CD4-positive, alpha-beta T cell (primary cell): ENCODE measurements around the gene AGTPBP1. TPM values are rescaled to one million over a fixed set of nuclear protein-coding genes. Genes with fewer than 3 reads are reported as not detected.

Source experiments
- ATAC-seq: fragments of 200-7000 bp; cut with Tn5 transposase; one replicate; pipeline ENCODE4 v1.10.0; 2022; ENCODE audit warnings: mild to moderate bottlenecking; ENCODE audit not compliant: poor library complexity
- CTCF ChIA-PET: fragments of 350-600 bp; sonication (Branson Sonifier 250); formaldehyde crosslinking; loops from one replicate; lab custom pipeline; 2021; ENCODE audit warnings: antibody characterized with exemption, inconsistent platforms; lab: Charles Lee
- POLR2A ChIA-PET: fragments of 350-600 bp; sonication (Branson Sonifier 250); formaldehyde crosslinking; loops from one replicate; lab custom pipeline; 2021; ENCODE audit warnings: antibody characterized with exemption, inconsistent platforms; lab: Charles Lee
- DNase-seq, 14 experiments: peaks; one replicate each; pipeline ENCODE4 v3.0.0-alpha.2; 2013 to 2020; ENCODE audit warnings: mixed read lengths in 2 of 14
- H3K27ac ChIP-seq, 2 donors: one replicate each; pipeline versions ENCODE4 v1.5.1 to v1.7.0; 2013; ENCODE audit warnings: low read length in 2 of 2, low read depth in 1 of 2, mild to moderate bottlenecking in 1 of 2
- H3K27me3 ChIP-seq, 2 experiments: 1 replicate in 1 of 2; 2 replicates in 1 of 2; pipeline versions ENCODE4 v1.6.1 to v1.7.0; 2013; ENCODE audit warnings: low read length in 2 of 2, control low read depth in 1 of 2, mild to moderate bottlenecking in 1 of 2, moderate library complexity in 1 of 2; ENCODE audit not compliant: insufficient read depth in 2 of 2, control insufficient read depth in 1 of 2
- H3K36me3 ChIP-seq: one replicate; pipeline ENCODE4 v1.6.1; 2013; ENCODE audit warnings: low read length, control low read depth; ENCODE audit not compliant: insufficient read depth
- H3K4me1 ChIP-seq: one replicate; pipeline ENCODE4 v1.6.1; 2013; ENCODE audit warnings: low read length, control low read depth; ENCODE audit not compliant: insufficient read depth
- H3K4me3 ChIP-seq: one replicate; pipeline ENCODE4 v1.5.1; 2013; ENCODE audit warnings: mild to moderate bottlenecking, low read length, moderate library complexity
- H3K9me3 ChIP-seq, 2 experiments: 1 replicate in 1 of 2; 2 replicates in 1 of 2; pipeline versions ENCODE4 v1.6.1 to v1.7.0; 2013; ENCODE audit warnings: low read length in 2 of 2, mild to moderate bottlenecking in 2 of 2, control low read depth in 1 of 2, moderate library complexity in 1 of 2; ENCODE audit not compliant: control insufficient read depth in 1 of 2, insufficient read depth in 1 of 2
- H3K27ac Mint-ChIP-seq: one replicate; pipeline ENCODE4 v1.8.0; 2020; ENCODE audit warnings: mixed read lengths
- H3K27me3 Mint-ChIP-seq: one replicate; pipeline ENCODE4 v1.8.0; 2021; ENCODE audit warnings: mixed read lengths
- H3K36me3 Mint-ChIP-seq: one replicate; pipeline ENCODE4 v1.8.0; 2021; ENCODE audit warnings: low read depth, mixed read lengths
- H3K4me1 Mint-ChIP-seq: one replicate; pipeline ENCODE4 v1.8.0; 2021; ENCODE audit warnings: low read depth, mixed read lengths
- H3K4me3 Mint-ChIP-seq: one replicate; pipeline ENCODE4 v1.8.0; 2020; ENCODE audit warnings: mild to moderate bottlenecking, mixed read lengths
- H3K9me3 Mint-ChIP-seq: one replicate; pipeline ENCODE4 v1.8.0; 2020; ENCODE audit warnings: mixed read lengths
- CTCF ChIP-seq: fragments of 200-600 bp; IDR thresholded peaks from one replicate; pipeline ENCODE4 v1.8.0; 2022; ENCODE audit warnings: antibody characterized with exemption, mild to moderate bottlenecking
- intact Hi-C, 2 experiments: fragments of 100-400 bp; cut with DNase I in 1 of 2; cut with micrococcal nuclease in 1 of 2; formaldehyde crosslinking; loops; one replicate each; pipeline versions ENCODE4 v1.15.1 to v1.9.0; 2023 to 2025; cut with DNase I, micrococcal nuclease
- total RNA-seq, 174 experiments: library from RNA in 2 of 174; stranded (reverse) in 2 of 174; gene quantifications; one replicate each; pipeline ENCODE4 v1.2.3 and lab custom pipeline; 2021 to 2026

Gene AGTPBP1
- total RNA-seq, 2 experiments from 2014 or later: 52.0 to 55.2 TPM

GRCh38 chr9:85599540-85600105 lies 142.1 kb downstream of the AGTPBP1 start:
- peaks cover 14% of the 10 kb centered on the region for H3K36me3 ChIP-seq
- peaks cover 61% of the 10 kb centered on the region for H3K36me3 Mint-ChIP-seq

GRCh38 chr9:85594316-85594715 lies 147.4 kb downstream of the AGTPBP1 start:
- H3K9me3 ChIP-seq: no peaks in the 10 kb centered on the region
- H3K36me3 ChIP-seq: peaks cover 13% of the 10 kb centered on the region
- H3K27me3 ChIP-seq: no peaks in the 10 kb centered on the region
- intact Hi-C loops: no loop called here
- H3K9me3 Mint-ChIP-seq: no peaks in the 10 kb centered on the region
- no peak overlapping the region for H3K27ac ChIP-seq
- CTCF ChIA-PET: no interaction called here
- ATAC-seq: no peak
- H3K27me3 Mint-ChIP-seq: no peaks in the 10 kb centered on the region
- no peaks in the 10 kb centered on the region for H3K4me1 ChIP-seq
- H3K4me3 ChIP-seq: no peak overlapping the region
- POLR2A ChIA-PET: no interaction called here
- H3K27ac Mint-ChIP-seq: no peak overlapping the region
- no peak for TF ChIP-seq CTCF
- H3K36me3 Mint-ChIP-seq: peaks cover 70% of the 10 kb centered on the region
- DNase-seq: no peak
- no peaks in the 10 kb centered on the region for H3K4me1 Mint-ChIP-seq
- H3K4me3 Mint-ChIP-seq: no peak overlapping the region

More at GRCh38 chr9:85599540-85600105, 142.1 kb downstream of the AGTPBP1 start:
- H3K9me3 ChIP-seq: no peaks in the 10 kb centered on the region
- Mint-ChIP-seq H3K27ac (no peak overlapping the region), H3K27me3 (no peaks in the 10 kb centered on the region), H3K4me1 (peaks cover 9% of the 10 kb centered on the region), H3K9me3 (no peaks in the 10 kb centered on the region), H3K4me3 (no peak overlapping the region)
- no peak overlapping the region for H3K27ac ChIP-seq
- H3K4me1 ChIP-seq: peaks cover 11% of the 10 kb centered on the region
- ChIA-PET POLR2A (no interaction called here), CTCF (no interaction called here)
- TF ChIP-seq CTCF: no peak
- intact Hi-C loops: no loop called here
- DNase-seq: no peak
- no peak overlapping the region for H3K4me3 ChIP-seq
- no peaks in the 10 kb centered on the region for H3K27me3 ChIP-seq
- ATAC-seq: no peak

- peaks cover 67% of the 10 kb centered on the region for H3K36me3 Mint-ChIP-seq
- no peak overlapping the region for H3K27ac Mint-ChIP-seq
- CTCF ChIA-PET: no interaction called here
Measured at GRCh38 chr9:85586684-85587083, 155.1 kb downstream of the AGTPBP1 start.

More at GRCh38 chr9:85586684-85587083, 155.1 kb downstream of the AGTPBP1 start:
- H3K4me1 ChIP-seq: no peaks in the 10 kb centered on the region
- Mint-ChIP-seq H3K4me1 (no peaks in the 10 kb centered on the region), H3K4me3 (no peak overlapping the region), H3K9me3 (no peaks in the 10 kb centered on the region), H3K27me3 (no peaks in the 10 kb centered on the region)
- no peak overlapping the region for H3K27ac ChIP-seq
- intact Hi-C loops: no loop called here
- POLR2A ChIA-PET: no interaction called here
- H3K27me3 ChIP-seq: no peaks in the 10 kb centered on the region
- no peak overlapping the region for H3K4me3 ChIP-seq
- DNase-seq (no peak), ATAC-seq (no peak)
- peaks cover 32% of the 10 kb centered on the region for H3K36me3 ChIP-seq
- TF ChIP-seq CTCF: no peak
- no peaks in the 10 kb centered on the region for H3K9me3 ChIP-seq
